ENCODE measurements around the gene STARD6.

The STARD6 gene

DNA sequence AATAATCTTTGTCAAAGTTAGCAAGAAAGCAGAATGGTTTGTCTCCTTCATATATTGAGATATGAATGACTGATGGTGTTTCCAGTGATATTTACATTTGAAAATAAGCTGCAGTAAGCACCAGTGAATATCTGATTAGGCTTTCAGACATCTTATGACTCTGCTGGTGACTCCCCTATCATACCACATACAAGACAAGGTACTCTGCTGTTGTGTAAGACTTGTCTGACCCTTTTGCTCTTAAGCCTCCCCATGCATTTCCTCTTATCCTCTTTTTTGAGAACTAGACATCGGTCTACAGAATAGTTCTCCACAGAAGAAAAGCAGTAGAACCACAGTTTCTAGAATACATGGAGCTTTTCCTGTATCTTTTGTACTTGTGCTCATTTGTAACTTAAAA, 79.0 kb downstream of the STARD6 start:
- no peak for TF ChIP-seq ZBTB7A (IDR thresholded peaks at IDR 0.05; ENCODE audit: low read depth)
- no peak for TF ChIP-seq FOXM1 (IDR thresholded peaks at IDR 0.05; ENCODE audit: borderline replicate concordance, low read depth)
- TF ChIP-seq, protein P1, sequence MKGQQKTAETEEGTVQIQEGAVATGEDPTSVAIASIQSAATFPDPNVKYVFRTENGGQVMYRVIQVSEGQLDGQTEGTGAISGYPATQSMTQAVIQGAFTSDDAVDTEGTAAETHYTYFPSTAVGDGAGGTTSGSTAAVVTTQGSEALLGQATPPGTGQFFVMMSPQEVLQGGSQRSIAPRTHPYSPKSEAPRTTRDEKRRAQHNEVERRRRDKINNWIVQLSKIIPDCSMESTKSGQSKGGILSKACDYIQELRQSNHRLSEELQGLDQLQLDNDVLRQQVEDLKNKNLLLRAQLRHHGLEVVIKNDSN (IDR thresholded peaks at IDR 0.05), result no peak
- TF ChIP-seq TAF1 (IDR thresholded peaks at IDR 0.05; ENCODE audit: low read depth), result no peak
- no peak for TF ChIP-seq NFIC (IDR thresholded peaks at IDR 0.05)

DNA sequence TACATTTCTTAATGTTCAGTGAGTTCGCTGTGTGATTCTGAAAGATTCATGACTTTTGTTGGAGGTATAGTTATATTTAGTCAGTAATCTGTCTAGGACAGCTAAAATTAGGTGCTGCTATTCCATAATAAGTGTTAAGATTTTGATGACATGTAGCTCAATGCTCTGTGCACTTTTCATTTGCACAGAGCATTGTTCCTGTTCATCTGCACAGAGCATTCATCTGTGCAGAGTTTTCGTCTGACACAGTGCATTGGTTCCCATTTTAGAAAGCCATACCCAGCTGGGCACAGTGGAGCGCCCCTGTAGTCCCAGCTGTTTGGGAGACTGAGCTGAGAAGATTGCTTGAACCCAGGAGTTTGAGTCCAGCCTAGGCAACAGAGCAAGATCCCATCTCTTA, 79.8 kb downstream of the STARD6 start:
- no peak for TF ChIP-seq CREB1 (IDR thresholded peaks at IDR 0.05; ENCODE audit: low read depth)
- TF ChIP-seq EP300 (IDR thresholded peaks at IDR 0.05; ENCODE audit: borderline replicate concordance), result no peak
- TF ChIP-seq FOXM1 (IDR thresholded peaks at IDR 0.05; ENCODE audit: borderline replicate concordance, low read depth), result no peak
- TF ChIP-seq EGR1 (IDR thresholded peaks at IDR 0.05), result no peak
- TF ChIP-seq MAX (IDR thresholded peaks at IDR 0.05), result no peak
- no peak for TF ChIP-seq REST (IDR thresholded peaks at IDR 0.05; ENCODE audit: low read depth)
- TF ChIP-seq TAF1 (IDR thresholded peaks at IDR 0.05; ENCODE audit: low read depth), result no peak
- no peak for TF ChIP-seq ZBTB7A (IDR thresholded peaks at IDR 0.05; ENCODE audit: low read depth)
- TF ChIP-seq, protein P1 (IDR thresholded peaks at IDR 0.05), result no peak
